Measurements from ENCODE around the gene UPK2.
A peak's percentile ranks its signal among the peaks of the same experiment; 100 is the strongest.

UPK2 gene

DNA sequence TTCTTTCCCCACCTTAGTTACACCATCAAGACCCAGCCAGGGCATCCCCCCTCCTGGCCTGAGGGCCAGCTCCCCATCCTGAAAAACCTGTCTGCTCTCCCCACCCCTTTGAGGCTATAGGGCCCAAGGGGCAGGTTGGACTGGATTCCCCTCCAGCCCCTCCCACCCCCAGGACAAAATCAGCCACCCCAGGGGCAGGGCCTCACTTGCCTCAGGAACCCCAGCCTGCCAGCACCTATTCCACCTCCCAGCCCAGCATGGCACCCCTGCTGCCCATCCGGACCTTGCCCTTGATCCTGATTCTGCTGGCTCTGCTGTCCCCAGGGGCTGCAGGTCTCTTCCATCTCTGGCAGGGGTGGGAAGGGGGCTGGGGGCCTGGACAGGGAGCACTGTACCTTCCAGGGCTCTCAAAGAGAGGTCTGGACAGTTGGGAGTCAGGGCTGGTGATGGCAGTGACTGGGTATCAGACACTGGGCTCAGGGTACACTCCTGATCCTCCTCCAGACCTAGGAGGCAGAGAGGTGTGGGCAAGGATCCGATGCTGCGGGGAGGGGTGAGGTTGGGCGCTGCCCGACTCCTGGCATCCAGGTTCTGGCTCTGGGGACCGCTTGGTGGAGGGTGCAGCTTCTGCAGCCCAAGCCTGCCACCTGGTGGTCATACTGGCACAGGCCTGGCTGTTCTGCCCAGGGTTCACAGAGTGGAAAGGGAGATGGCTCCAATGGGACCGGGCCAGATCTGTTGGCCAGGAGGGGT is at the start of gene UPK2:
Gene UPK2 (plus strand): TSS at position 205 of the 753 bp plus-strand sequence. CDS start 53 bp downstream, at position 258.
- TF ChIP-seq CTCF (conservative IDR thresholded peaks at IDR 0.05), result peak; percentile 94
- no peak for TF ChIP-seq ZFX (IDR thresholded peaks at IDR 0.05)
- no peak within 1 kb of the TSS for H3K27ac ChIP-seq

DNA sequence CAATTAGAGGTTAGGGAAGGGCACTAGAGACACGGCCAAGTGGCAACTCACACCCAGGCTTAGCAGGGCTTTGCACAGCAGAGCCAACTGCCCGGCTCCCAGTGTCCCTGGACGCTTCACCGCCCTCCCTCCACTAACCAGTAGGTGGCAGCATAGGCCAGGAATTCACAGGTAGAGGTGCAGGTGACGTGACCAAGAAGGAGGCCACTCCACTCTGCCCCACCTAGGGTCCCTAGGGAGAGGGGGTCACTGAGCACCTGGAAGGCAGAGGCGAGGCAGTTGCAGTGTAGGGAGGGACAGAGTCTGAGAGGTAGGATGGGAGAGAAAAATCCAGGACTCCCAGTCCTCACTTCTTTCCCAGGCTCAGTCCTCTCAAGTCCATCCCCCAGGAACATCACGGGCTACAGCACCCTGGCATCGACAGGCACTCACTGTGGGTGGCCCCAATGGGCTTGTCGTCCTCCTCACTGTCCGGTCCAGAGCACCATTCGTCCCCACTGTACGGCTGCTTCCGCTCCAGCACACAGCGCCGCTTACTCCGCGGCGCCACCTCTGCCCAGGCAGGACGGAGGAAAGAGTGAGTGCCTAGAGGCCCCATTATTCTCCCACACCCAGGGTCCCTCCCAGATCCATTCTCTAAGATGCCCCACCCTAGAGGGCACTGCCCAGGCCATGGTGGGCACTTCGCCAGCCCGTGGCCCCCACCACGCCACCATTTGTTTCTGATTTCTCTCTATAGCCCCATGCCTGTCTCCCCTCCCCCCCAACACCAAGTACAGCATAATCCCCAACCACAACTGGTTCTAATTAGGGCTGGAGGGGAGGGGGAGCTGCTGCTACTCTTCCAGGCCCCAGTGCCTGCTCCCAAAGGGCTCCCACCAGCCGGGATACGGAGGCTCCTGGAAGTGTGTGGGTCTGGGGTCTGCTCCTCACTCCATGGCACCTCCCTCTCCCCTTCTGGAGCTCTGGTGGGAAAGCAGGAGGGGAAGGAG is 48.8 kb upstream of the UPK2 start:
- TF ChIP-seq ZFX (IDR thresholded peaks at IDR 0.05), result no peak
- peak; percentile 94 for TF ChIP-seq CTCF (conservative IDR thresholded peaks at IDR 0.05)
- peak overlapping the region; percentile 7; the same call in 1 of the 2 replicates for H3K27ac ChIP-seq

GRCh38 chr11:118908264-118908663 is 47.8 kb upstream of the UPK2 start:
- TF ChIP-seq CTCF (conservative IDR thresholded peaks at IDR 0.05) (no peak), ZFX (IDR thresholded peaks at IDR 0.05) (no peak)
- no peak overlapping the region for H3K27ac ChIP-seq

DNA sequence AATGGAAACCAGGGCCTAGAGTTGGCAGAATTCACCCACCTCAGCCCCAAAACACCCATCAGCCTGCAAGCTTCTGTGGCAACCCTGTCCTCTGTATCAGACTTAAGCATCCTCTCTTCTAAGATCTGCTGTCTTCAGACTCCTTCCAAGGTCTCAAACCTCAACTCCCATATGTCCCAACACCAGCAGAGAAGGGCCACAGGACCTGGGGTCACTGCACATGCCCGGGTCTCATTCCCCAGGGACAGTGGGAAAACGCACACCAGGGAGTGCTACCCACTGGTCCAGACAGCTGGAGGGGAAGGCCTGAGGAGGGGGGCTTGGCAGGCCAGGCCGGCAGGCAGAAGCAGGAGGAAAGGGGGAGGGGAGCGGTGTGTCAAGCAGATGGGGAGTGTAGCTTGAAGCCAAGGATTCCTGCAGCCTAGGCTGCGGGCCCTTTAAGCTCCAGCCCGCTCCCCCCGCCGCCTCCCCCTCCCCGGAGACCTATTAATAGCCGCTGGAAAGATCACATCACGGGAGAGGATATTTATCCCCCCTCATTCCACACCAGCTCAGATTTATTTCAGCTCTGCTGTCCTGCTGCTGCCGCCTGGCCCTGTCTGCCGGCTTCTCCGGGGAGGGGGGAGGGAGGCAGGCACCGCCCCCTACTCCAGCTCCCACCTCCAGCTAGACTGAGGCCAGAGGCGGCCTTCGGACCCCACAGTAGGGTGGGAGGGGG is 47.0 kb upstream of the UPK2 start:
- TF ChIP-seq ZFX (IDR thresholded peaks at IDR 0.05) (no peak), CTCF (conservative IDR thresholded peaks at IDR 0.05) (no peak)

DNA sequence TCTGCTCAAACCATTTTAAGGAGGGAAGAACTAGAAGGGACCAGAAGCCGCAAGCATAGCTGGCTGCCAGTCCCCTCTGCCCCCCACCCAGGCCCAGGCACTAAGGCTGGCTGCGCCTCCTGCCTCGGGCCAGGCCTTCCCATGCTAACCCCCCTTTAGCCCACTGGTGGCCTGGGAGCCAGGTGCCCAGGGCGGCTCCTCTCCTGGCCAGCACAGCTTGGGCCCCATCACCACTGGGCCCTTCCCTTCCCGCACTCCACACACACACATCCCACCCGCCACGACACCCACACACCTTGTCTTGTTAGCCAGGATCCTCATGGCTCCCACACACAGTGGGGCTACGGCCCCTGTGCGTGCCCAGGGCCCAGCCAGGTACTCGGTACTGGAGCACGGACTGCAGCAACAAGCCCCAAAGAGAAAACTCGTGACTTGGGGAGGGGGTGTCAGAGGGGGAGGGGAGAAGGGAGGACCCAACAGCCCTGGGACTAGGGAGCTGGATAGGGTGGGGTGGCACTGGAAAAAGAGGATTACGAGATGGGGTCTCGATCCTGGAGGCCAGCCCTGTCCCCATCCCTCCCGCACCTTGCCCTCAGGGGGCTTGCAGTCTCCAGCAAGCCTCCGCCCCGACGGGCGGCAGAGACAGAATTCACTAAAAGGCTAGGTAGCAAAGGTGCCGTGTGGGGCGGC is 46.3 kb upstream of the UPK2 start:
- TF ChIP-seq ZFX (IDR thresholded peaks at IDR 0.05), result no peak
- no peak for TF ChIP-seq CTCF (conservative IDR thresholded peaks at IDR 0.05)
- 0 out of 2 replicates have a peak overlapping the region, but pooled peaks have one; percentile 2 for H3K27ac ChIP-seq

More for the DNA sequence above, 47.0 kb upstream of the UPK2 start:
- H3K27ac ChIP-seq, result 0 out of 2 replicates have a peak overlapping the region, but pooled peaks have one; percentile 2

- TF ChIP-seq ZFX (IDR thresholded peaks at IDR 0.05) (no peak), CTCF (conservative IDR thresholded peaks at IDR 0.05) (no peak)
- H3K27ac ChIP-seq, result no peak overlapping the region; the same call in 1 of the 2 replicates
Observed at GRCh38 chr11:118910309-118911112, 45.6 kb upstream of the UPK2 start.

Measured in C4-2B (cell line).